Occipital lobe (tissue), 2 donors: ENCODE results near the gene SYNGR1. TPM values are rescaled to one million over a fixed set of nuclear protein-coding genes. Genes with fewer than 3 reads are reported as not detected.
A peak's percentile ranks its signal among the peaks of the same experiment; 100 is the strongest.
"Not testable (repeated sequence)": the region's sequence is repeated elsewhere in the genome, so short reads cannot be mapped to it uniquely, and the experiment has no call there.

Source experiments
- DNase-seq: peaks from one replicate; lab custom pipeline; 2025; lab: John Stamatoyannopoulos, UW
- total RNA-seq: library from RNA; depleted of rRNA; stranded (reverse); fragments of >200 nt; gene quantifications from one replicate; pipeline ENCODE4 v1.2.3, GENCODE V29; 2014

Gene SYNGR1
- total RNA-seq, 1 donor from 2014 or later = 63.9 TPM

DNA sequence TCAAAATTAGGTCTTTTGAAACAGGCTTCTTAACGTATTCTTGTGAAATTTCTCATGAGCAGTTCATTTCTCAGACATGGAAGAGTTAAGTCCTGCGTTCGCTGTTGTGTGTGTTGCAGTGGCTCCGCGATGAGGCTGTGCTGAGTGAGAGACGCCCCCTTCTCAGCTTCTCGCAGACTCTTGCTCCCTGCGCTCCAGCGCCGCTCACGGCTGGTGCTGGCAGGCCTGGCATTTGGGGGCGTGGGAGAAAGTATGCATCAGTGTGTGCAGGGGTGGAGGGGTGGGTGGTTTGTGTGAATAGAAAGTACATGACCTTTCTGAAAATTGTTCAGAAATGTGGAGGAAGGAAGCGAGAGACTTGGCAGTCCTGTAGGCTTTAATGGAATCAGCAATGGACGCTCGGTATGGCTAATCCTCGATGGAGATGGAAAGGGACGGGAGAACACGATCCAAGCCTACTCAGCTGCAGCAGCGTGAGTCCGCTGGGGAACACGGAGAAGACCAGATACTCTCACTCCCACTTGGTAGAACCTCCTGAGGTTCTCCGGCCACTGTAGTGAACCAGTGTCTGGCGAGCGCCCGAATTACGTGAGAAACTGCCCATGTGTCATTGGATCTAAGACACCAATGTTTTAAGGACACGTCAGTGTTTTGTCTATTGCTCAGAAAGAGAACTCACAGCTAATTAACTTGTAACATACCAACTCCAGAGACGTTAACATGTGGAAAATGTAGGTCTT, 55.7 kb downstream of the SYNGR1 start:
- peak; percentile 67 for DNase-seq

DNA sequence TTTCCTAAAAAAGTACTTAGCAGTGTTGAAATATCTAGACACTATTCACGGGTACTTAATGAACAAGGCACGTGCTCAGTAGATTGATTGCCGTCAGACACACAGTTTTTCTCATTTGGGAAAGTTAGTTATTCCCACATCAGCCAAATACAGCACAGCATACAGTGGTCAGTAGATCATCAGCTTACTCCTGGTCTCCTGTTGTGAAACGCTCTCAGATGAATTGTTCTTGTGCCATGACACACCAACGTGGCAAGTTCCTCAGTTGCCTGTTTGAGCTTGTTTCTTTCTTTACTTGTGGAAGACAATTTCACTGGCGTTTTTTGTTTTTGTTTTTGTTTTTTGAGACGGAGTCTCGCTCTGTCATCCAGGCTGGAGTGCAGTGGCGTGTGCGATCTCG, 58.4 kb downstream of the SYNGR1 start:
- DNase-seq = no peak

DNA sequence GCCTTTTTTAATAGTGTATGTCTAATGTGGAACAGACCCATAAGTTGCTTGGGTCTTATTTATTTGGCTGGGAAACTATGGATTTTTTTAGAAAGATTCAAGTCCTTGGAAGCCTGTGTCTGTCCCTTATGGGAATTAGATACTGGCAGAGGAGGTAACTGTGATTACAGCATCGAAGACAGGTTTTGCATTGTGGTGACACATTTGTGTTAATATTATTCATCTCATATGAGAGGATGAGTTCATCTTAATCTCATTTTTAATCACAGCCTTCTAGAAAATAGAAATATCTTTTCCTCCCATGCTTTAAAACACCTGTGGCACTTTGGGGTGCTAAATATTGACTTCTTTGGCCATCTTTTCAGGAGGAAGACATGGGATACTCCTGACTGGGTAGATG, 59.0 kb downstream of the SYNGR1 start:
- DNase-seq = no peak

DNA sequence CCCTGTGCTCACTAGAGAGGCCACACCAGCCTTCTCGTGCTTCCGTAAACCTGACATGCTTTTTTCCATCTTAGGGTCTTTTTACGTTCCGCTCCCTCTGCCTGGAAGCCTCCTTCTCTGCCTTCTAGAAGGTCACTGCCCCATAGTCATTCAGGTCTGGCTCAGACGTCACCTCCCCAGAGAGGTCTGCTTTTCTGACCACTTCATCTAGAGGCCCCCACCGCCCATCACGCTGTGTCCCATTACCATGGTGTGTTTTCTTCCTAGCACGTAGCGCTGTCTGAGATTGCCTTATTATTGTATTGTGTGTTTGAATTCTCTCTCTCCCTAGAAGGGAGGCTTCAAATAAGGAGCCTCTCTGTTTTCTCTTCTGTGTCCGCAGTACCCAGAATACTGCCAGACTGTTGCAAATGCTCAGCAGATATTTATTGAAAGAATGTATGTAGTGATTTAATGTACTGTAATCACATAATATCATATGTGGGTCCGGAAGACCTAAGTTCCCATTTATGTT, 59.8 kb downstream of the SYNGR1 start:
- DNase-seq = no peak

DNA sequence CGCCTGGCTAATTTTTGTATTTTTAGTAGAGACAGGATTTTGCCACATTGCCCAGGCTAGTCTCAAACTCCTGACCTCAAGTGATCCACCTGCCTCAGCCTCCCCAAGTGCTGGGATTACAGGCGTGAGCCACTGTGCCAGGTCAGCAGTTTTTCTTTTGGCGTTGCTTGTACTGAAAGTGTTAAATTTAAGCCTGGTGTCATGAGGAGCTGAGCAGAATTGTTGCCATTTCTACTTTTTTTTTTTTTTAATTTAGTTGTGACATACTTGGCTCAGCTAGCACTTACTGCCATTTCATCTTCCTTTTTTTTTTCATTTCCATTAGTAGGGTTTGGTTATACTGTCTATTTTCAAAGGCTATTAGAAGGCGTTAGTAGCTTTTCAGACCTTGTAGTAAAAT, 60.5 kb downstream of the SYNGR1 start:
- no peak for DNase-seq

DNA sequence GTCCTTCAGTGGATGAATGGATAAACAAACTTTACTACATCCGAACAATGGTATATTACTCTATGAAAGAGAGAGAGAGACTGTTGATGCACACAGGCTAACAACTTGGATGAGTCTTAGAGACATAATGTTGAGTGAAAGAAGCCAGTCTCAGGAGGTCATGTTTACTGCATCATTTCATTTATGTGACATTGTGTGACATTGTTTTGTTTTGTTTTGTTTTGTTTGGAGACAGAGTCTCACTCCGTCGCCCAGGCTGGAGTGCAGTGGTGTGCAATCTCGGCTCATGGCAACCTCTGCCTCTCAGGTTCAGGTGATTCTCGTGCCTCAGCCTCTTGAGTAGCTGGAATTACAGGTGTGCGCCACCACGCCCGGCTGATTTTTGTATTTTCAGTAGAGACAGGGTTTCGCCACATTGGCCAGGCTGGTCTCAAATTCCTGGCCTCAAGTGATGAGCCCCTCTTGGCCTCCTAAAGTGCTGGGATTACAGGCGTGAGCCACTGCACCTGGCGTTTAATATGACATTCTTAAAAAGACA, 62.1 kb downstream of the SYNGR1 start:
- not testable (repeated sequence) for DNase-seq

DNA sequence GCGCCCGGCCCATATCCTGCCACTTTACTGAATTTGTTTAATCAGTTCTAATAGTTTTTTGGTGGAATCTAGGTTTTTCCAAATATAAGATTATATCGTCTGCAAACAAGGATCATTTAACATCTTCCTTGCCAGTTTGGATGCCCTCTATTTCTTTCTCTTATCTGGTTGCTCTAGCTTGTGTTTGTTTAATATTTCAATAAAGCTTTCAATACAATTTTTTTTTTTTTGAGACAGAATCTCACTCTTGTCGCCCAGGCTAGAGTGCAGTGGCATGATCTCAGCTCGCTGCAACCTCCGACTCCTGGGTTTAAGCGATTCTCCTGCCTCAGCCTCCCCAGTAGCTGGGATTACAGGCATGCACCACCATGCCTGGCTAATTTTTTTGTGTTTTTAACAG, 63.4 kb downstream of the SYNGR1 start:
- DNase-seq = not testable (repeated sequence)

DNA sequence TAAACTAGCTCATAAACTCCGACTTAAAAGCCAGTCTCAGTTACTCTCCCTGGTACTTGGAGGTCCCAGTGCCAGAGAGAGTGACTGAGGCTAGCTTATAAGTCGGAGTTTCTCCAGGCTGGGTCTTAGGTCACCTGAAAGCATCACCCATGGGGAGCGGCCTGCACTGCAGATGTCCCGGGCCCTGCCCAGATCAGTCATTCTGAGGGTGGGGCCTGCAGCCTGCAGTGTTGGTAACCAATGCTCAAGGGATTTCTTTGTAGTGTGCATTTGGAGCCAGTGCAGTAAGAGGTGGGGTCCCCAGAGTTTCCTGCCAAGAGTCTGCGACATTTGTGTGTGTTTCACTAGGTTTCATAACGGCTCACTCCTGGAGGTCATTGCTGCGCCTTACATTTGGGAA, 64.6 kb downstream of the SYNGR1 start:
- DNase-seq = no peak

DNA sequence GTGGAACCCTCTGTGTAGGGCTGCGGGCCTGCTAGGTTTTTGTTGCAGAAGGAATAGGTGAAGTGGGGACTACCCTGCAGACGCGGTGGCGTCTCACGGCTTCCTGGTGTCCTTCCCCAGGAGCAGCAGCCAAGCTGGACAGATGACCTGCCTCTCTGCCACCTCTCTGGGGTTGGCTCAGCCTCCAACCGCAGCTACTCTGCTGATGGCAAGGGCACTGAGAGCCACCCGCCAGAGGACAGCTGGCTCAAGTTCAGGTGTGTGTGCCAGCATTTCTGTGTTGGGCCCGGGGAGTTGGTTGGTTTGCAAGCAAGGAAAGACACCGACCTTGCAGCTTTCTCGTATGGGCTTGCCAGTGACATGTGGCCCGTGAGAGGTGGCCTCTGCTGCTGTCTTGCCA, 65.1 kb downstream of the SYNGR1 start:
- DNase-seq = no peak

DNA sequence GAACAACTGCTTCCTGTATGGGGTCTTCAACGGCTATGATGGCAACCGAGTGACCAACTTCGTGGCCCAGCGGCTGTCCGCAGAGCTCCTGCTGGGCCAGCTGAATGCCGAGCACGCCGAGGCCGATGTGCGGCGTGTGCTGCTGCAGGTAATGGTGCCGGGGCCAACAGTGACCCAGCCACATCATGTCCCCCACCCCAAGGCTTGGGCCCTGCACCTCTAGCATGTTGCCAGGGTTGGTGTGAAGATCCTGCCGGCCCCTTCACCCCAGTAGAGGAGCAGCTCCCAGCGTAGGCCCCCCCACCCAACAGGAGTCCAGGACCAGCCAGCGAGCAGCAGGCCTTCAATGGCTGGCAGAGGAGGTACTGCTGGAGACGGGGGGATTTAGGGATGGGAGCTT, 65.7 kb downstream of the SYNGR1 start:
- DNase-seq = no peak

DNA sequence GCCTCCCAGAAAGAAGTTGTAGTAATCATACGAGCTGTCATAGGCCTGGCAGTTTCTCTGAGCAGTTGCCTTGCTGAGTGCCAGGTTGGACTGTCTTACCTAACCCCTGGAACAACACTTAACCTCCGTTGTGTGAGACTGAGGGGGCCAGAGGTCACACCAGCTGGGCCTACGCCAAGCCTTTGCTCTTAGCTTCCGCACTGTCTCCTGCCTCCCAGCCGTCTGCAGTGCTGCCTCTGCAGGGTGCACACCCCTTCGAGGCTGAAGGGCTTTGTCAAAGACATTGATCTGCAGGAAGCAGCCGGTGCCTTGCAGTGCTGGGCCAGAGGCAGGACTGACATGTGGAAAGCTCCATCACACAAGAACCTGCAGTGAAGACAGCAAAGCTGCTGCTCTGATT, 66.5 kb downstream of the SYNGR1 start:
- no peak for DNase-seq

DNA sequence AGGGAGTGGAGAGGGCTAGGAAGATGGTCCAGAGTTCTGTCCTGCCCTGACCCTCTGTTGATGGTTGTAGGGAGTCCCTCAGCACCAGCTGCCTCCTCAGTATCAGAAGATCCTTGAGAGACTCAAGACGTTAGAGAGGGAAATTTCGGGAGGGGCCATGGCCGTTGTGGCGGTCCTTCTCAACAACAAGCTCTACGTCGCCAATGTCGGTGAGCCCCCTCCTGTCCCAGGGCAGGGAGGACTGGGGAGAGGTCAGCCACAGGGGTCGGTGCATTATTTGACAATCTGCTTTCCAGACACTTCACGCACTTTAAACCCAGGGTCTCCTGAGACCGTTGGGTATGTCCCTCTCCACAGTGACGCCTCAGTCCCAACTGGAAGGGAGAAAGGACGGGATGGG, 67.8 kb downstream of the SYNGR1 start:
- DNase-seq = no peak

DNA sequence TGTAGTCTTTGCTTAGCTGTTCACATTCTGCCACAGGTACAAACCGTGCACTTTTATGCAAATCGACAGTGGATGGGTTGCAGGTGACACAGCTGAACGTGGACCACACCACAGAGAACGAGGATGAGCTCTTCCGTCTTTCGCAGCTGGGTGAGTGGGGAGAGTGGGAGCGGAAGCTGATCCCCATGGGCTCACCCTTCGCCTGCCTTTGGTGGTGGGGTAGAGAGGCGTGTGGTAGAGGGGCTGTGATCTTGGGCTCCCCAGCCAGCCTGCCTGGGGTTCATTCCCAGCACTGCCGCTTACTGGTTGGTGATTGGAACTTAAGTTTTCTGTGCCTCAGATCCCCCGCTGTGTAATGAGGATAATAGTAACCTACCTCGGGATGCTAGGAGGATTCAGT, 68.9 kb downstream of the SYNGR1 start:
- DNase-seq = no peak

DNA sequence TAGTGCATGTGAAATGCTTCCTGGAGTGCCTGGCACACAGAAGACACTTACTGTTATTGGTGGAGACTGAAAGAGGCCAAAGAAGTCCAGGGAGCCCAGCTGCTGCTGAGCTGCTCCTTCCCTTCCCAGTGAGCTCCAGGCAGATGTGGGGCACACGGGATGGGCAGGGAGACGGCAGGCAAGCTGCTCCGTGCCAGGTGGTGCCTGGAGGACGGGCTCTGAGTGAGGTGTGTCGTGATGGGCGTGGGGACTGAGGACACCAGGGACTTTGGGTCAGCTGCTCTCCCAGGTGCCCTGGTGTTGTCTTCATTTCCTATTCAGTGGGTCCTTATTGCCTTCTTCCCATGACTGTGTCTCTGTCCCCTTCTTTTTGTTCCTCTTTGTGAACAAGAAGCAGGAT, 69.3 kb downstream of the SYNGR1 start:
- DNase-seq = no peak

DNA sequence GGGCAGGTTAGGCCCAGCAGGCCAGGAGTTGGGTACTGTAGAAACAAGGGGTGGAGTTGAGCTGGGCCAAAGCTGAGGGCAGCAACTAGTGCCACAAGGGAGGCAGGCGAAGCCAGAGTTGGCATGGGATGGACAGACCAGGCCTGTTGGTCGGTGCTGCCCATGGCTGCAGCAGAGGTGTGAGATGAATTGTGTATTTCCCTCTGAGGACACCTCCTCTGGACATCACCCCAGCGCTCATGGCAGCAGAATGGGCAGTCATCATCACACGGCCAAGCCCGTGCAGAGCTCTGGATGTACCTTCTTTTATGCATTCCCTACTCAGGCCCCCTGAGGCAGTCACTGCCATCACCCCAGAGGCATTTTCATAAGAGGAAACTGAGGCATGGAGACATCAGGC, 70.1 kb downstream of the SYNGR1 start:
- no peak for DNase-seq

DNA sequence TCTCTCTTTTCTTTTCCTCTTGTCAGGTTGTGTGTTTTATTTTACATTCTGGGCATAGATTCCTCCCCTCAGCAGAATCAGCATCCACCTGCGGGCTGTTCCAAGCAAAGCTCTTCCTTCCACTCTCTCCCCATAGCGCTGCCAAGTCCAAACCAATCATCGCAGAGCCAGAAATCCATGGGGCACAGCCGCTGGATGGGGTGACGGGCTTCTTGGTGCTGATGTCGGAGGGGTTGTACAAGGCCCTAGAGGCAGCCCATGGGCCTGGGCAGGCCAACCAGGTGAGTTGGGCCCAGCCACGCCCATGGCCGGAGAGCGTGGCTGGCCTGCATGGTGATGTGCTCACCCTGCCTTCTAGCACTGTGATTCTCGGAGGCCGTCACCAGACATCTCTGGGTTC, 71.9 kb downstream of the SYNGR1 start:
- DNase-seq = no peak

DNA sequence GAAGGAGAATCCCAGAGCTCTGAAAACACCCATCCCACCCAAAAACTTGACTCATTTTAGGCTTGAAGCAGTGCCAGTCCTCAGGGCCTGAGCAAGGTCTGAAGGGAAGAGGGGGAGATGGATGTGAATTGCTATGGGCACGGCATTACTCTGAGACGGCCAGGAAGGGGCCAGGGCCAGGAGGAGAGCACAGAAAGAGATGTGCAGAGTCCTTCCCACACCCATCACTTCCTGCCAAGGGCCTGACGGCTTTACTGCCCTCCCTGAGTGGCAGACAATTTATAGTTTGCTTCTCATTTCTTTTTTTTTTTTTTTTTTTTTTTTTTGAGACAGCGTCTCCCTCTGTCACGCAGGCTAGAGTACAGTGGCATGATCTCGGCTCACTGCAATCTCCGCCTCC, 72.3 kb downstream of the SYNGR1 start:
- DNase-seq = no peak

DNA sequence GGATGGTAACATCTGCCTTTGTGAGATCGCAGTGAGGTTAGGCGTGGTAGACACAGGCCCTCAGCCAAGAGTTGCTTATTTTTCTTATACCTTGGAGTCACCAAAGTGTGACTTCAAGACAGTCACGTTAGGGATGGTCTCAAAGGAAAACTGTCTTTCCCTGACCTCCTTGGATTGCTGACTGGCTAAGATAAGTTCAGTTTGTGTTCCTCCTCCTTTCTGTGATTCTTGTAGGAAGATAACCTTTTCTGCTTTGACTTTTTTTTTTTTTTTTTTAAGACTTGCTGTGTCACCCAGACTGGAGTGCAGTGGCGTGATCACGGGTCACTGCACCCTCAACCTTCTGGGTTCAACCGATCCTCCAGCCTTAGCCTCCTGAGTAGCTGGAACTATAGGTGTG, 72.9 kb downstream of the SYNGR1 start:
- no peak for DNase-seq

DNA sequence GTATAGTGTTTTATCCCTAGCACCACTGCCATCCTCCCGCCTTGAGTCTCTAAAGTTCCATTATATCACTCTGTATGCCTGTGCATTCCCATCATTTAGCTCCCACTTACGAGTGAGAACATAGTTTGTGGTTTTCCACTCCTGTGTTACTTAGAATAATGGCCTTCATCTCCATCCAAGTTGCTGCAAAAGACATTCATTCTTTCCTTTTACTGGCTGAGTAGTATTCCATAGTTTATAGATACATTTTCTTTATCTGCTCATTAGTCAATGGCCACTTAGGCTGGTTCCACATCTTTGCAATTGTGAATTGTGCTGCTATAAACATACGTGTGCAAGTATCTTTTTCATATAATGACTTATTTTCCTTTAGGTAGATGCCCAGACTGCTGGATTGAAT, 74.2 kb downstream of the SYNGR1 start:
- no peak for DNase-seq

DNA sequence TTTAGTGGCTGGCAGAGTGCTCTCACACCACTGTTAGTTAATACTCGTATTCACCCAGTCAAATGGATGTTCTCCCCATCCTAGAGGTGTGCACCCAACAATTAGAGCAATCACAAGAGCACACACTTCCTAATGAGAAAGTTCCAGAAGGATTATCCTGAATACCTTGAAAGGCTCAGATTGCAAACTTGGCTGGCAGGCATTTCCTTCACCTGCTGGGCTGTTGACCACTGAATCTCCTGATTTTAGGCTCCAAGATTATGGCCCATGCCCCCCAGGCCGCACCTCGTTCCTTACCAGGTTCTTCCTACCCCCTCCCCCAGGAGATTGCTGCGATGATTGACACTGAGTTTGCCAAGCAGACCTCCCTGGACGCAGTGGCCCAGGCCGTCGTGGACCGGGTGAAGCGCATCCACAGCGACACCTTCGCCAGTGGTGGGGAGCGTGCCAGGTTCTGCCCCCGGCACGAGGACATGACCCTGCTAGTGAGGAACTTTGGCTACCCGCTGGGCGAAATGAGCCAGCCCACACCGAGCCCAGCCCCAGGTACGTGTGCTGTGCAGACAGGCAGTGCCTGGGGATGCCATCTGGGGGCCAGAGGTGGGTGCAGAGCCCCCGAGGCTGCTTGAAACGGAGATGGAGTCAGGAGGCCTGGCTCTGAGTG, 76.7 kb downstream of the SYNGR1 start:
- DNase-seq = no peak

DNA sequence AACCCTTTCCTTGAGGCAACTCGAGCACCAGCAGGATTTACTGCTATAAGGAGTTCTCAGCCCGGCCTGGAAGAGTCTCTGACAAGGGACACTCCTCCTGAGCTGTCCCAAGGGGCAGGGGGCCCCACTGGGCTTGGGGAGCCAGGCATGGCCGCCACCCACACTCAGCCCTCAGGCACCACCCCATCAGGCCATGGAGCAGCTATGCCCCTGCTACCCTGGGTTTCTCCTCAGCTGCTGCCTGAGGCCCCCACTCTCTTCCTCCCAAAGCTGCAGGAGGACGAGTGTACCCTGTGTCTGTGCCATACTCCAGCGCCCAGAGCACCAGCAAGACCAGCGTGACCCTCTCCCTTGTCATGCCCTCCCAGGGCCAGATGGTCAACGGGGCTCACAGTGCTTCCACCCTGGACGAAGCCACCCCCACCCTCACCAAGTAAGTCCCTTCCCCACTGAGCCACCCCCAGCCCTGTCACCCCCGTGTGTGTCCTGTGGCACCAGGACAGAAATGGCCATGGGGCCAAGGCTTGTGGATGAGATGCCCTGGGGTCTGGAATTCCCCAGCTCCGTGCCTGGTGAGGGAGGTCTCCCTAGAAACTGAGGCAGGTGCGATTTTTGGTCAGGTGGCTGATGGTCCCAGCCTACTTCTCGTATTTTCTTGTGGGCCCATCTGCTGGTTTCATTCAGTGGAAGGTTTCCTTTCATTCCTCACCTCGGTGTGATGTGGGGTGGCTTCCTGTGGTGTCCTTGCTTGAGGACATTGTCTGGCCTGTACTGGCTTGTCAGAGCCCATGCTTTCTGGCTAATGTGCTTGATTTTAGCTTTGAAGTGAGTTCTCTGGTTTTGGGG, 78.2 kb downstream of the SYNGR1 start:
- DNase-seq = no peak

DNA sequence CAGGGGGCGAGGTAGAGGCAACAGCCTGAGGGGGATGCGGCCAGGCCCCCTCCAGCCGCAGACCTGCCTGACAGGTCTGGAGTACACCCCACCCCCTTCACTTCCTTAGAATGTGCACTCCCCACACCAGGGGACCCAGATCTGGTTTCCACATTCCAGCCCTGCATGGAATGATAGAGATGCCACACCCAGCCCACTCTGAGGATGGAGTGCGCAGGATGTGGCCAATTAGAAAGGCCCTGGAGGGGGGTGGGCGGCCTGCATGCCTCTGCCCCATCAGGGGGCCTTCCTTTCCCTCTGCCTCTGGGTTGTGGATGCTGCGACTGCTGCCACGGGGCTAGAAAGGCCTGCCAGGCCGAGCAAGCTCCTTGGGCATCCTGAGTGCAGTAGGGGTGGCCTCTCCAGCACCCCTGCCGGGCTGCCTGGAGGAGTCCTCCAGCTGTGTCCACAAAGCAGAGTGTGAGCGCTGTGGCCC, 78.8 kb downstream of the SYNGR1 start:
- no peak for DNase-seq
